Measurements from ENCODE around the gene ABO.

DNA sequence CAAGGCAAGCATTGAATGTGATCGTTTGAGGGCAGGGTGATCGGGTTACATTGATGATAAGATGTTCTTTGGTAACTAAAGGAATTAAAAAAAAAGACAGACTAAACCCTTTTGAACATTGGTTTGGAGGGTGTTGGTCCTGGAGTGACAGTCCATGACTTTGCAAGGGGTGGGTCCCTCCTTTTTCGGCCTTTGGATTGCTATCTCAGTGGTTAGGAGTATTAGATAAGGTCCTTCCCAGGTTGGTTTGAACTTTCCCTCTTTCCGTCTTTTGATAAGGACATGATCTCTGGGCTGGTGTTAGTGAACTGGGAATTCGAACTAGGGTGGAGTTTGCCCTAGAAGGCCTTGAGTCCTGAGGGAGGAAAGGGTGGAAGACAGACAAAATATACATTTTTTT, 5.4 kb upstream of the ABO start:
- TF ChIP-seq, protein P1, sequence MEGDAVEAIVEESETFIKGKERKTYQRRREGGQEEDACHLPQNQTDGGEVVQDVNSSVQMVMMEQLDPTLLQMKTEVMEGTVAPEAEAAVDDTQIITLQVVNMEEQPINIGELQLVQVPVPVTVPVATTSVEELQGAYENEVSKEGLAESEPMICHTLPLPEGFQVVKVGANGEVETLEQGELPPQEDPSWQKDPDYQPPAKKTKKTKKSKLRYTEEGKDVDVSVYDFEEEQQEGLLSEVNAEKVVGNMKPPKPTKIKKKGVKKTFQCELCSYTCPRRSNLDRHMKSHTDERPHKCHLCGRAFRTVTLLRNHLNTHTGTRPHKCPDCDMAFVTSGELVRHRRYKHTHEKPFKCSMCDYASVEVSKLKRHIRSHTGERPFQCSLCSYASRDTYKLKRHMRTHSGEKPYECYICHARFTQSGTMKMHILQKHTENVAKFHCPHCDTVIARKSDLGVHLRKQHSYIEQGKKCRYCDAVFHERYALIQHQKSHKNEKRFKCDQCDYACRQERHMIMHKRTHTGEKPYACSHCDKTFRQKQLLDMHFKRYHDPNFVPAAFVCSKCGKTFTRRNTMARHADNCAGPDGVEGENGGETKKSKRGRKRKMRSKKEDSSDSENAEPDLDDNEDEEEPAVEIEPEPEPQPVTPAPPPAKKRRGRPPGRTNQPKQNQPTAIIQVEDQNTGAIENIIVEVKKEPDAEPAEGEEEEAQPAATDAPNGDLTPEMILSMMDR (IDR thresholded peaks at IDR 0.05), result no peak
- no peak for TF ChIP-seq EZH2 (IDR thresholded peaks at IDR 0.05; ENCODE audit: borderline replicate concordance, insufficient read depth, low read depth, low read length, poor library complexity, severe bottlenecking)

Data from B cell (primary cell).